Endothelial cell of umbilical vein (primary cell): ENCODE data around the gene MYD88. TPM values are rescaled to one million over a fixed set of nuclear protein-coding genes. Genes with fewer than 3 reads are reported as not detected.

Source experiments
- BruUV-seq: library from RNA; stranded (reverse); fragments of 400-500 nt; replicated peaks from 2 replicates; lab custom pipeline; 2021; lab: Mats Ljungman, UMichigan
- CTCF ChIA-PET: fragments of 300-600, 350-600 bp; sonication (Branson Sonifier 250); formaldehyde crosslinking; loops from one replicate; lab custom pipeline; 2021; ENCODE audit warnings: antibody characterized with exemption, inconsistent platforms; lab: Charles Lee
- POLR2A ChIA-PET: fragments of 300-600, 350-600 bp; sonication (Branson Sonifier 250); formaldehyde crosslinking; loops from one replicate; lab custom pipeline; 2021; ENCODE audit warnings: antibody characterized with exemption, inconsistent platforms; lab: Charles Lee
- DNase-seq: peaks from one replicate; pipeline ENCODE4 v3.0.0-alpha.2; 2011; ENCODE audit warnings: low read depth, low spot score
- FAIRE-seq: peaks from 2 replicates; lab custom pipeline; 2011; peaks lifted over from hg19 to GRCh38; lab: Jason Lieb, UNC
- H2AFZ ChIP-seq: 2 replicates; pipeline ENCODE4 v1.6.0; 2012; ENCODE audit warnings: low read depth, low read length, control low read depth, inconsistent platforms
- H3K27ac ChIP-seq: 2 replicates; pipeline ENCODE4 v1.5.1; 2011; ENCODE audit warnings: low read depth, mild to moderate bottlenecking, control low read depth, low read length, moderate library complexity; ENCODE audit not compliant: insufficient read depth
- H3K27me3 ChIP-seq, 2 experiments: 2 replicates each; pipeline versions ENCODE4 v1.6.0 to v1.6.1; 2011; ENCODE audit warnings: low read length in 2 of 2, mixed read lengths in 1 of 2; ENCODE audit not compliant: control insufficient read depth in 2 of 2, insufficient read depth in 2 of 2
- H3K36me3 ChIP-seq, 2 experiments: 2 replicates in 1 of 2; 3 replicates in 1 of 2; pipeline ENCODE4 v1.5.1; 2011; ENCODE audit warnings: low read length in 2 of 2, mild to moderate bottlenecking in 1 of 2, moderate library complexity in 1 of 2; ENCODE audit not compliant: control insufficient read depth in 2 of 2, insufficient read depth in 2 of 2; ENCODE audit errors: extremely low read depth in 1 of 2
- H3K4me1 ChIP-seq: 3 replicates; pipeline ENCODE4 v1.5.1; 2011; ENCODE audit warnings: mild to moderate bottlenecking, low read length; ENCODE audit not compliant: control insufficient read depth, insufficient read depth; ENCODE audit errors: extremely low read depth
- H3K4me2 ChIP-seq: 2 replicates; pipeline ENCODE4 v1.6.1; 2011; ENCODE audit warnings: low read length, control low read depth, mixed read lengths; ENCODE audit not compliant: insufficient read depth
- H3K4me3 ChIP-seq, 3 experiments: fragments of 200-600 bp in 1 of 3; sonication (generic), shearing (Covaris generic) in 1 of 3; replicated peaks in 1 of 3; 2 replicates each; pipeline ENCODE4 v1.5.1; 2011 to 2016; ENCODE audit warnings: control low read depth in 3 of 3, low read length in 3 of 3, mild to moderate bottlenecking in 2 of 3, inconsistent platforms in 1 of 3, low read depth in 1 of 3, moderate library complexity in 1 of 3; ENCODE audit not compliant: insufficient read depth in 1 of 3
- H3K79me2 ChIP-seq: 2 replicates; pipeline ENCODE4 v1.6.0; 2012; ENCODE audit warnings: low read length, inconsistent platforms; ENCODE audit not compliant: control insufficient read depth, insufficient read depth
- H3K9ac ChIP-seq: replicated peaks from 2 replicates; pipeline ENCODE3; 2011; ENCODE audit warnings: low read length, control low read depth; ENCODE audit not compliant: insufficient read depth; ENCODE audit errors: extremely low read depth
- H3K9me1 ChIP-seq: replicated peaks from 3 replicates; pipeline ENCODE4 v1.6.0; 2011; ENCODE audit warnings: mild to moderate bottlenecking, low read length; ENCODE audit not compliant: control insufficient read depth, insufficient read depth; ENCODE audit errors: extremely low read depth
- H3K9me3 ChIP-seq: replicated peaks from 2 replicates; pipeline ENCODE4 v1.5.1; 2012; ENCODE audit warnings: low read length, inconsistent platforms; ENCODE audit not compliant: control insufficient read depth, insufficient read depth
- H4K20me1 ChIP-seq: replicated peaks from 2 replicates; pipeline ENCODE3; 2011; ENCODE audit warnings: mild to moderate bottlenecking, low read length; ENCODE audit not compliant: control insufficient read depth, insufficient read depth; ENCODE audit errors: extremely low read depth
- EZH2 ChIP-seq: IDR thresholded peaks from 2 replicates; pipeline ENCODE4 v1.6.1; 2012; ENCODE audit warnings: borderline replicate concordance, low read depth, mild to moderate bottlenecking, moderate library complexity, low read length, inconsistent platforms; ENCODE audit not compliant: severe bottlenecking
- JUN ChIP-seq: IDR thresholded peaks from 2 replicates; pipeline ENCODE4 v1.6.1; 2011; ENCODE audit warnings: borderline replicate concordance, low read depth; ENCODE audit not compliant: insufficient read length, insufficient read depth
- MAX ChIP-seq: IDR thresholded peaks from 2 replicates; pipeline ENCODE4 v1.6.1; 2011; ENCODE audit not compliant: insufficient read depth, insufficient read length
- MYC ChIP-seq: IDR thresholded peaks from one replicate; pipeline ENCODE4 v1.6.1; 2011; ENCODE audit warnings: mild to moderate bottlenecking, low read depth, low read length
- POLR2A ChIP-seq: IDR thresholded peaks from 2 replicates; pipeline ENCODE4 v1.6.1; 2012; ENCODE audit warnings: low read depth, mild to moderate bottlenecking, control low read depth, low read length
- POLR2AphosphoS5 ChIP-seq: IDR thresholded peaks from 2 replicates; pipeline ENCODE4 v1.6.1; 2012; ENCODE audit warnings: low read depth, mild to moderate bottlenecking, control low read depth, low read length, moderate library complexity; ENCODE audit not compliant: insufficient read depth
- dilution Hi-C: fragments of 300-500 bp; cut with MboI; formaldehyde crosslinking; loops from one replicate; pipeline ENCODE4 v1.15.0; 2019; ENCODE audit warnings: low sequenced_read_pairs; ENCODE audit not compliant: extremely low pct_ligation_motif_present
- intact Hi-C: fragments of 100-400 bp; cut with micrococcal nuclease; formaldehyde crosslinking; loops from one replicate; pipeline ENCODE4 v1.10.0; 2022
- polyA plus RNA-seq, 4 experiments: library from polyadenylated mRNA; depleted of rRNA in 3 of 4; stranded (reverse) in 3 of 4; unstranded in 1 of 4; fragments of >200 nt; gene quantifications; 2 replicates each; pipeline versions ENCODE4 v1.2.1 to v1.2.3, GENCODE V29; 2011 to 2012; ENCODE audit warnings: missing spikeins in 1 of 4
- total RNA-seq: library from RNA; stranded (reverse); gene quantifications from 2 replicates; pipeline ENCODE4 v1.2.3, GENCODE V29; 2021

Gene MYD88
- total and polyA plus RNA-seq, 2 donors (not counting 3 experiments of a cell fraction or from before 2014, with no cell fraction given): 35.1 to 55.0 TPM

GRCh38 chr3:38164643-38164951, 26.1 kb downstream of the MYD88 start:
- H3K4me1 ChIP-seq: peaks cover 4% of the 10 kb centered on the region
- dilution Hi-C loops (no loop called here), intact Hi-C loops (no loop called here)
- CTCF ChIA-PET: interaction anchor here (1.0 to 5.7 kb wide), 12 partner anchors 11 to 491 kb away, joined by 3 to 43 read pairs (median 5); partner anchors contain the start of genes ACAA1, EXOG, MYD88 and XYLB
- H3K27ac ChIP-seq: peak overlapping the region; percentile 81
- POLR2A ChIA-PET: interaction anchor here (0.9 to 1.9 kb wide), 6 partner anchors 22 to 83 kb away, joined by 3 to 22 read pairs (median 3); partner anchors contain the start of gene ACAA1
- H3K4me3 ChIP-seq: peak overlapping the region; percentile 44 to 62 (median 55)
- H4K20me1 ChIP-seq: no peaks in the 10 kb centered on the region
- H3K9me3 ChIP-seq: no peaks in the 10 kb centered on the region
- H3K36me3 ChIP-seq: no peaks in the 10 kb centered on the region
- no peaks in the 10 kb centered on the region for H3K9me1 ChIP-seq
- H2AFZ ChIP-seq: peak overlapping the region; percentile 72
- no peak for FAIRE-seq
- DNase-seq: no peak
- H3K9ac ChIP-seq: peak overlapping the region; percentile 74
- no peaks in the 10 kb centered on the region for H3K27me3 ChIP-seq
- TSS peak; percentile 90 for BruUV-seq
- peaks cover 34% of the 10 kb centered on the region for H3K79me2 ChIP-seq
- no peak for TF ChIP-seq POLR2A
- TF ChIP-seq JUN: no peak
- TF ChIP-seq POLR2AphosphoS5: no peak
- no peak for TF ChIP-seq MAX
- TF ChIP-seq EZH2: no peak
- H3K4me2 ChIP-seq: peak overlapping the region; percentile 46

- H3K4me1 ChIP-seq: peaks cover 4% of the 10 kb centered on the region
- FAIRE-seq: peak; percentile 98
- POLR2A ChIA-PET: interaction anchor here (0.9 to 1.9 kb wide), 7 partner anchors 11 to 83 kb away, joined by 3 to 22 read pairs (median 3); partner anchors contain the start of gene ACAA1
- H2AFZ ChIP-seq: peak within 1 kb of the TSS; percentile 72
- H3K4me2 ChIP-seq: peak within 1 kb of the TSS; percentile 86
- no peaks in the 10 kb centered on the region for H3K9me3 ChIP-seq
- intact Hi-C loops (loop anchor here (1.0 kb wide), 2 partner anchors 28 to 181 kb away; partner anchors contain the start of genes ACAA1 and XYLB), dilution Hi-C loops (no loop called here)
- no TSS peak for BruUV-seq
- CTCF ChIA-PET: interaction anchor here (0.8 to 5.7 kb wide), 14 partner anchors 12 to 490 kb away, joined by 3 to 43 read pairs (median 4); partner anchors contain the start of genes ACAA1, EXOG, MYD88 and XYLB
- peak within 1 kb of the TSS; percentile 62 to 88 (median 86) for H3K4me3 ChIP-seq
- peak within 1 kb of the TSS; percentile 74 for H3K9ac ChIP-seq
- DNase-seq: peak; percentile 100
- no peaks in the 10 kb centered on the region for H4K20me1 ChIP-seq
- no peaks in the 10 kb centered on the region for H3K27me3 ChIP-seq
- peak within 1 kb of the TSS; percentile 81 for H3K27ac ChIP-seq
- TF ChIP-seq POLR2AphosphoS5 (peak; percentile 75), MAX (peak; percentile 26), JUN (peak; percentile 41), POLR2A (peak; percentile 85), MYC (no peak)
- H3K9me1 ChIP-seq: no peaks in the 10 kb centered on the region
- peaks cover 38% of the 10 kb centered on the region for H3K79me2 ChIP-seq
- H3K36me3 ChIP-seq: no peaks in the 10 kb centered on the region
Observed at GRCh38 chr3:38164952-38165721, 26.7 kb downstream of the MYD88 start, which contains the start of gene OXSR1. TSS of gene OXSR1 (plus strand) at chr3:38165537. CDS start at chr3:38165877, 340 bp downstream.
